ENCODE measurements around the gene GFRA4. TPM values are rescaled to one million over a fixed set of nuclear protein-coding genes. Genes with fewer than 3 reads are reported as not detected.

The GFRA4 gene
- total RNA-seq, 1 experiment from 2014 or later, result not detected

- ChIA-PET POLR2A (no interaction called here), CTCF (interaction anchor here (0.7 kb wide), 1 partner anchor 285 kb away, joined by 3 read pairs; no protein-coding TSS in a partner anchor)
- no peaks in the 10 kb centered on the region for H3K9me3 Mint-ChIP-seq (ENCODE audit: unreplicated experiment)
- peaks cover 39% of the 10 kb centered on the region for H3K36me3 Mint-ChIP-seq (ENCODE audit: insufficient read depth, unreplicated experiment)
- no peak for DNase-seq (ENCODE audit: unreplicated experiment)
- no peak overlapping the region for H3K27ac Mint-ChIP-seq (ENCODE audit: low read depth, unreplicated experiment)
- no peak for TF ChIP-seq CTCF (IDR thresholded peaks at IDR 0.05; ENCODE audit: unreplicated experiment)
- H3K4me1 Mint-ChIP-seq (ENCODE audit: insufficient read depth, unreplicated experiment), result no peaks in the 10 kb centered on the region
- intact Hi-C loops (cut with micrococcal nuclease), result no loop called here
- no peaks in the 10 kb centered on the region for H3K27me3 Mint-ChIP-seq (ENCODE audit: insufficient read depth, unreplicated experiment)
- no TSS peak for BruUV-seq (replicated peaks)
- H3K4me3 Mint-ChIP-seq (ENCODE audit: unreplicated experiment), result no peak overlapping the region
Measured at GRCh38 chr20:3647473-3647872, 15.7 kb downstream of the GFRA4 start.

- H3K27ac Mint-ChIP-seq (ENCODE audit: low read depth, unreplicated experiment), result no peak overlapping the region
- H3K36me3 Mint-ChIP-seq (ENCODE audit: insufficient read depth, unreplicated experiment), result peaks cover 47% of the 10 kb centered on the region
- no TSS peak for BruUV-seq (replicated peaks)
- no peak for DNase-seq (ENCODE audit: unreplicated experiment)
- H3K4me1 Mint-ChIP-seq (ENCODE audit: insufficient read depth, unreplicated experiment), result no peaks in the 10 kb centered on the region
- intact Hi-C loops (cut with micrococcal nuclease), result no loop called here
- ChIA-PET CTCF (interaction anchor here (1.4 kb wide), 1 partner anchor 30 kb away, joined by 9 read pairs; no protein-coding TSS in a partner anchor), POLR2A (interaction anchor here (0.8 kb wide), 1 partner anchor 10 kb away, joined by 5 read pairs; no protein-coding TSS in a partner anchor)
- TF ChIP-seq CTCF (IDR thresholded peaks at IDR 0.05; ENCODE audit: unreplicated experiment), result no peak
- H3K4me3 Mint-ChIP-seq (ENCODE audit: unreplicated experiment), result no peak overlapping the region
- H3K9me3 Mint-ChIP-seq (ENCODE audit: unreplicated experiment), result no peaks in the 10 kb centered on the region
- no peaks in the 10 kb centered on the region for H3K27me3 Mint-ChIP-seq (ENCODE audit: insufficient read depth, unreplicated experiment)
Measured at GRCh38 chr20:3646651-3647050, 16.5 kb downstream of the GFRA4 start.

GRCh38 chr20:3646067-3646440 is 17.1 kb downstream of the GFRA4 start:
- POLR2A ChIA-PET, result interaction anchor here (0.8 kb wide), 1 partner anchor 11 kb away, joined by 5 read pairs; no protein-coding TSS in a partner anchor
- H3K4me3 Mint-ChIP-seq (ENCODE audit: unreplicated experiment), result no peak overlapping the region
- TF ChIP-seq CTCF (IDR thresholded peaks at IDR 0.05; ENCODE audit: unreplicated experiment), result no peak
- no peak overlapping the region for H3K27ac Mint-ChIP-seq (ENCODE audit: low read depth, unreplicated experiment)
- CTCF ChIA-PET, result interaction anchor here (1.0 to 1.4 kb wide), 2 partner anchors 31 kb away, joined by 4 to 9 read pairs; no protein-coding TSS in a partner anchor
- no peaks in the 10 kb centered on the region for H3K4me1 Mint-ChIP-seq (ENCODE audit: insufficient read depth, unreplicated experiment)
- DNase-seq (ENCODE audit: unreplicated experiment), result no peak
- BruUV-seq (replicated peaks), result no TSS peak
- H3K36me3 Mint-ChIP-seq (ENCODE audit: insufficient read depth, unreplicated experiment), result peaks cover 47% of the 10 kb centered on the region
- H3K27me3 Mint-ChIP-seq (ENCODE audit: insufficient read depth, unreplicated experiment), result no peaks in the 10 kb centered on the region
- H3K9me3 Mint-ChIP-seq (ENCODE audit: unreplicated experiment), result peaks cover 2% of the 10 kb centered on the region
- intact Hi-C loops (cut with micrococcal nuclease), result no loop called here

GRCh38 chr20:3645309-3646066 is 17.7 kb downstream of the GFRA4 start:
- TF ChIP-seq CTCF (IDR thresholded peaks at IDR 0.05; ENCODE audit: unreplicated experiment), result no peak
- POLR2A ChIA-PET, result no interaction called here

More at GRCh38 chr20:3645309-3646066, 17.7 kb downstream of the GFRA4 start:
- BruUV-seq (replicated peaks), result no TSS peak
- DNase-seq (ENCODE audit: unreplicated experiment), result no peak
- H3K9me3 Mint-ChIP-seq (ENCODE audit: unreplicated experiment), result peaks cover 7% of the 10 kb centered on the region
- intact Hi-C loops (cut with micrococcal nuclease), result no loop called here
- peaks cover 51% of the 10 kb centered on the region for H3K36me3 Mint-ChIP-seq (ENCODE audit: insufficient read depth, unreplicated experiment)
- H3K4me1 Mint-ChIP-seq (ENCODE audit: insufficient read depth, unreplicated experiment), result no peaks in the 10 kb centered on the region
- H3K27me3 Mint-ChIP-seq (ENCODE audit: insufficient read depth, unreplicated experiment), result no peaks in the 10 kb centered on the region
- H3K4me3 Mint-ChIP-seq (ENCODE audit: unreplicated experiment), result no peak overlapping the region
- H3K27ac Mint-ChIP-seq (ENCODE audit: low read depth, unreplicated experiment), result no peak overlapping the region
- CTCF ChIA-PET, result interaction anchor here (1.0 to 1.4 kb wide), 2 partner anchors 30 to 31 kb away, joined by 4 to 9 read pairs; no protein-coding TSS in a partner anchor

Data from MCF 10A (cell line).